ENCODE measurements around the gene TKTL1.

Gene TKTL1

GRCh38 chrX:154378059-154378798 is 82.6 kb downstream of the TKTL1 start:
- no peak for DNase-seq (ENCODE audit: low read depth, low spot score)

- DNase-seq (ENCODE audit: low read depth, low spot score) = no peak
These were observed 83.4 kb downstream of the TKTL1 start, which contains the start of gene EMD for GRCh38 chrX:154378799-154379568. Gene EMD (plus strand): TSS chrX:154379295. CDS start chrX:154379485, 190 bp downstream.

- no peak for DNase-seq (ENCODE audit: low read depth, low spot score)
These were observed 84.0 kb downstream of the TKTL1 start for GRCh38 chrX:154379569-154379951.

Data from iPS DF 19.7 (cell line).